ENCODE measurements around the gene TRIL.
A peak's percentile ranks its signal among the peaks of the same experiment; 100 is the strongest.

The TRIL gene

GRCh38 chr7:28908775-28909174 lies 49.4 kb downstream of the TRIL start:
- H3K27me3 ChIP-seq (ENCODE audit: low read depth, low read length), result no peaks in the 10 kb centered on the region
- no peaks in the 10 kb centered on the region for H3K36me3 ChIP-seq (ENCODE audit: control insufficient read depth in 1 of 2, insufficient read depth in 2 of 2, low read length in 2 of 2)
- H3K27ac ChIP-seq (ENCODE audit: low read length), result no peak overlapping the region
- no peak overlapping the region for H3K4me3 ChIP-seq (ENCODE audit: low read depth in 1 of 2, low read length in 2 of 2)
- H3K9me3 ChIP-seq (ENCODE audit: control insufficient read depth in 1 of 2, low read length in 2 of 2), result peaks cover 4 to 6% of the 10 kb centered on the region in 2 donors
- peaks cover 0 to 4% of the 10 kb centered on the region in 2 donors for H3K4me1 ChIP-seq (ENCODE audit: control insufficient read depth in 1 of 2, insufficient read depth in 2 of 2, low read length in 2 of 2)

- peaks cover 0 to 4% of the 10 kb centered on the region in 2 donors for H3K4me1 ChIP-seq (ENCODE audit: control insufficient read depth in 1 of 2, insufficient read depth in 2 of 2, low read length in 2 of 2)
- no peaks in the 10 kb centered on the region for H3K27me3 ChIP-seq (ENCODE audit: low read depth, low read length)
- no peaks in the 10 kb centered on the region for H3K9me3 ChIP-seq (ENCODE audit: control insufficient read depth in 1 of 2, low read length in 2 of 2)
- H3K4me3 ChIP-seq (ENCODE audit: low read depth in 1 of 2, low read length in 2 of 2), result no peak overlapping the region
- H3K27ac ChIP-seq (ENCODE audit: low read length), result no peak overlapping the region
- no peaks in the 10 kb centered on the region for H3K36me3 ChIP-seq (ENCODE audit: control insufficient read depth in 1 of 2, insufficient read depth in 2 of 2, low read length in 2 of 2)
Measured at GRCh38 chr7:28905464-28905863, 52.7 kb downstream of the TRIL start.

DNA sequence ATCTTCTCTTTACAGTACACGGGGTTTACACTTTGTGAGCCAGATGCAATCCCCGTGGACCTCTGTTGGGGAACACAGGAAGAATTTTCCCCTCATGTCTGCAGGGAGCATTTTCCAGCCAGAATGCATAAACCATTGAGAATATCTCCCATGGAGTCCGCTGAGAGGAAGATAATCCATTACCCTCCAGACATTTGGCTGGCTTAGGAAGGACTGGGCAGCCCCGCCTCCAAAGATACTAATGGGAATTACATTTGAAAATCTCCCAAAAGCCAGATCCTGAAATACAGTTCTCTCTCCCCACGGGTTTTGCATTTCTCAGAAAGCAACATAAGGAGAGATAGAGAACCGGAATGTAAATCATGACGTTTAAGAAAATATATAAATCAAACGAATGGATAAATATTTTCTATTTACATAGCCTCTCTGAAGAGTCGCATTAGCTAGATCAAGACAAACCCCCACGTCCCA lies 53.5 kb downstream of the TRIL start:
- H3K36me3 ChIP-seq (ENCODE audit: control insufficient read depth in 1 of 2, insufficient read depth in 2 of 2, low read length in 2 of 2), result no peaks in the 10 kb centered on the region
- H3K4me1 ChIP-seq (ENCODE audit: control insufficient read depth in 1 of 2, insufficient read depth in 2 of 2, low read length in 2 of 2), result peaks cover 0 to 4% of the 10 kb centered on the region in 2 donors
- no peak overlapping the region for H3K27ac ChIP-seq (ENCODE audit: low read length)
- no peaks in the 10 kb centered on the region for H3K27me3 ChIP-seq (ENCODE audit: low read depth, low read length)
- H3K9me3 ChIP-seq (ENCODE audit: control insufficient read depth in 1 of 2, low read length in 2 of 2), result no peaks in the 10 kb centered on the region
- H3K4me3 ChIP-seq (ENCODE audit: low read depth in 1 of 2, low read length in 2 of 2), result peak overlapping the region; percentile 17 to 44

- H3K27ac ChIP-seq (ENCODE audit: low read length), result no peak overlapping the region
- H3K4me3 ChIP-seq (ENCODE audit: low read depth in 1 of 2, low read length in 2 of 2), result peak overlapping the region; percentile 17 to 44
Measured at GRCh38 chr7:28903730-28904577, 54.2 kb downstream of the TRIL start.

More at GRCh38 chr7:28903730-28904577, 54.2 kb downstream of the TRIL start:
- no peaks in the 10 kb centered on the region for H3K9me3 ChIP-seq (ENCODE audit: control insufficient read depth in 1 of 2, low read length in 2 of 2)
- peaks cover 0 to 4% of the 10 kb centered on the region in 2 donors for H3K4me1 ChIP-seq (ENCODE audit: control insufficient read depth in 1 of 2, insufficient read depth in 2 of 2, low read length in 2 of 2)
- no peaks in the 10 kb centered on the region for H3K36me3 ChIP-seq (ENCODE audit: control insufficient read depth in 1 of 2, insufficient read depth in 2 of 2, low read length in 2 of 2)
- no peaks in the 10 kb centered on the region for H3K27me3 ChIP-seq (ENCODE audit: low read depth, low read length)
